GM18907 (cell line): Measurements from ENCODE around the gene INSRR.

Experiments
- ATAC-seq: cut with Tn5 transposase; IDR thresholded peaks from one replicate; pipeline ENCODE4 v1.9.1; 2021; ENCODE audit warnings: mild to moderate bottlenecking, moderate library complexity; ENCODE audit not compliant: unreplicated experiment

Gene INSRR

GRCh38 chr1:156894711-156895454 lies 36.0 kb upstream of the INSRR start:
- ATAC-seq: no peak

DNA sequence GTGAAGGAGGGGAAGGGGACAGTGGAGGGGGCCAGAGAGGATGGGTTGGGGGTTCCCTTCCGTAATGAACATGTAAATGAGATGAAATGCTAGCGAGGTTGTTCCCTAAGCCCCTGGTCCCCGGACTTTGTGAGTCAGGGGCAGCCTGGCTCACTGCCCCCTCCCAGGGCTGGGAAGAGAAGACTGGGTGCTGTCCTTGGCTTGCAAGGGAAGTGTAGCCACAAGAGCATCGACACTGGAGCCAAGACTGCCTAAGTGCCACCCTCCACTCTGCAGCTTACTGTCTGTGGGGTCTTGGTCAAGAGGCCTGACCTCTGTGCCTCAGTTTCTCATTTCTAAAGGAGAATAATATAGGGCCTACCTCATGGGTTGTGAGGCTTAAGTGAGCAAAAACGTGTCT lies 35.1 kb upstream of the INSRR start:
- no peak for ATAC-seq

- ATAC-seq: no peak
These were observed 34.4 kb upstream of the INSRR start, which contains the start of gene PEAR1 for GRCh38 chr1:156893048-156893953. Gene PEAR1, plus strand, starts transcription at chr1:156893718. Its CDS starts 10,209 bp downstream, at chr1:156903927.

DNA sequence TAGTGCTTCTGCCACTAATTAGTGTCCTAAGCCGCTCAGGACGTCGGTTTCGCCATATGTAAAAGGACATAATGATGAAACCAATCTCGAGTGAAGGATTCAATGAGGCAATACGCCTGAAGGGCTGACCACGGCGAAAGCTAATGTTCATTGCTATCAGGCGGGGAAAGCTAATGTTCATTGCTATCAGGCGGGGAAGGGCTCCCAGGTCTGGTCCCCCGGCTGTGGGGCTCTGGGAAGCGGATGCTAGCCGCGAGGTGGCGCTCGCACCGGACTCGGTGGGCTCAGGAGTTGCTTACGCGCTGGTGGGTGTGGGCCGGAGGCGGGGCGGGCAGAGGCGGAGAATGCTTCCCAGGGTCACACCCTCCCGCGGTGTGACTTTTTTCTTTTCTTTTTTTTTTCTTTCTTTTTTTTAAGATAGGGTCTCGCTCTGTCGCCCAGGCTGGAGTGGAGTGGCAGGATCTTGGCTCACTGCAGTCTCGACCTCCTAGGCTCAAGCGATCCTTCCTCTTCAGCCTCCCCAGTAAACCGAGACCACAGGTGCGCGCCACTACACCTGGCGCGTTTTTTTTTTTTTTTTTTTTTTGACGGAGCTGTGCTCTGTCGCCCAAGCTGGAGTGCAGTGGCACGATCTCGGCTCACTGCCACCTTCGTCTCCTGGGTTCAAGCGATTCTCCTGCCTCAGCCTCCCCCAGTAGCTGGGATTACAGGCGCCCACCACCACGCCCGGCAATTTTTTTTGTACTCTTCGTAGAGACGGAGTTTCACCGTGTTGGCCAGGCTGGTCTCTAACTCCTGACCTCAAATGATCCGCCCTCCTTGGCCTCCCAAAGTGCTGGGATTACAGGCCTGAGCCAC lies 33.5 kb upstream of the INSRR start:
- ATAC-seq: peak; percentile 75

- ATAC-seq: no peak
These were observed 31.1 kb upstream of the INSRR start for GRCh38 chr1:156889802-156890580.

- ATAC-seq: no peak
These were observed 28.8 kb upstream of the INSRR start for GRCh38 chr1:156887734-156888133.

- no peak for ATAC-seq
These were observed 28.4 kb upstream of the INSRR start for GRCh38 chr1:156887317-156887716.

- ATAC-seq: no peak
These were observed 27.8 kb upstream of the INSRR start for GRCh38 chr1:156886583-156887281.

DNA sequence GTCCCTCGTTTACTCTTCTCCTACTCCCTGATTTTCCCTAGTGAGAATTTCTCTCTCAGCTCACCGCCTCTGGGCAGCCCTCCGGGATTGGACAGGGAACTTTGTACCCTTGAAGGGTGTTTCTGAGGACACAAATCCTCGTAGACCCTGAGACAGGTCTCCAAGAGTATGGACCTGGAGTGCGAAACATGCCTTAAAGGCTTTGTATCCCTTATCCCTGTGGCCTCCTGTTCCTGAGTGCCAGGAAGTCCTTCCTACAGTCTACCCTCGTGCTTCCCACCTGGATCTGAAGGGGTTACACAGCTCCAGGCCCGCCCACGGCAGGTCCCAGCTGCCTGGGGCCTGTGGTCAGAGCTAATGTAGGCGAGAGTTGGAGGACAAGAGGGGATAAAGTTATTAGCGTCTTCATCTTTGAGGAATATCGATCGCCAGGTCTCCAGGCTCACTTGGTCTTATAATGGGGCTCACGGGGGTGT lies 27.0 kb upstream of the INSRR start:
- no peak for ATAC-seq

GRCh38 chr1:156885314-156885713 lies 26.4 kb upstream of the INSRR start:
- ATAC-seq: no peak

GRCh38 chr1:156884560-156885184 lies 25.8 kb upstream of the INSRR start:
- ATAC-seq: no peak

GRCh38 chr1:156883919-156884318 lies 25.0 kb upstream of the INSRR start:
- ATAC-seq: no peak

DNA sequence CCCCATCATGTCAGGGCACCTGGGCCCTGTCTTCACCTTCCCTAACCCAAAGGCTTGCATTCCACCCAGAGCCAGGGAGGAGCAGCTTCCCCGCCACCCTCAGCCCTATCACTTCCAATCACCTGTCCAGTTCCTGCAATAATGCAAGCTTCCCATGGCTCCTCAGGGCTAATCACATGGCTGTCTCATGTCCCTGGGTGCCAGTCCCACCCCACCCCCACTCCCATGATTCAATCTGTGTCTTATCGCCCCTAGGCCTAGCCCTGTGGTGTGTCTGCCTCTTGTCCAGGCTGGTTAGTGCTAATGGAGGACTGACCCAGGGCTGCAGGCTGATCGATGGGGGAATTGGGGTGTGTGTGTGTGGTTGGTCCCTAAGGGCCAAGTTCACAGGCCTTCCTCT lies 23.6 kb upstream of the INSRR start:
- ATAC-seq: no peak

GRCh38 chr1:156881663-156882062 lies 22.7 kb upstream of the INSRR start:
- ATAC-seq: no peak

DNA sequence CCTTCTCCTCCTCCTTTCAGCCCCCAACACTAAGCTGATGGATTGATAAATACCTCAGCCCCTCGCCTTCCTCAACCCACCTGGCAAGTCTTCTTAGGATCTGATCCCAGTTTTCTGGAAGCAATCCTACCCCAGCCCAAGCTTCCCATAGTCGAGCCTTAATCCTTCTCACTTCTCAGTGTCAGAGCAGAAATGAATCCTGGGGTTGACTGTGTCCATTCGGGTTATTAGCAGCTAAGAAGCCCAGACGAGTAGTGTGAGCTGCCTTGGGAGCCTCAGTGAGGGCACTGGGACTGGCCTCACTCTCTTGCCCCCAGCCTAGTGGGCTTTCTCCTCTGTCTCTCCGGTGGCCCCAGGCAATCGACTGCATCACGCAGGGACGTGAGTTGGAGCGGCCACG lies 22.2 kb upstream of the INSRR start:
- ATAC-seq: no peak

GRCh38 chr1:156880473-156880872 lies 21.6 kb upstream of the INSRR start:
- no peak for ATAC-seq

- ATAC-seq: no peak
These were observed 21.0 kb upstream of the INSRR start for GRCh38 chr1:156879876-156880275.

DNA sequence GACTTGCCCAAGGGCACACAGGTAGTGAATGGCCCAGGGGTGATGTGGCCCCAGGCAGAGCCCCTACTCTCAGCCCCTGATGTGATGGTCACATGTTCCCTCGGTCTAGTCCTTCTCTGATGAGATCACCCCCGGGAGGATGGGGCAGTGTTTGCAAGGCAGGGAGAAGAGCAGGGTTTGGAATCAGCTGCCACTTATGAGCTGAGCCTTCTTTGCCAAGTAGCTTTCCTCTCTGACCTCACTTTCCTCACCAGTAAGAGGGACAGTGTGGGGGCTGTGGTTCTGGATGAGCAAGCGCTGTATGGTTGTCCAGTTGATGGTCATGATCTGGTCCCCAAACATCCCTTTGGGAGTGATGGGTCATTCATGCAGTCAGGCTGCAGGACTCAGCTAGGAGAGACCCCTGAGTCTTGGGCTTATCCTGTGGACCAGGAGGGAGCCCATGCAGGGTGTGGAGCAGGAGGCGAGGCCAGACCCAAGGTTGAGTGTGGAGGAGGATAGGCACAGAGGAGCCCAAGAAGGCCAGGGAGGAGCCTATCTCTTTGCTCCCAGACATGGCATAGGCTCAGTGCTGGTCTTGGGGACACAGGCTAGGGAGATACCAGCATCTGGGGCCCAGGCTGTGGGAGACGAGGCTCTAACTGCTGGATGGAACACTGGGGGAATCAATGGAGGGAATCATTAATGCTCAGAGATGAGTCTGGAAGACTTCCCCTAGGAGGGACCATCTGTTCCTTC lies 18.7 kb upstream of the INSRR start:
- ATAC-seq: no peak
